ENCODE data around the gene USP4.

GRCh38 chr3:49333916-49334633 is 5.8 kb downstream of the USP4 start:
- TF ChIP-seq CTCF (IDR thresholded peaks at IDR 0.05) (no peak), EZH2 (IDR thresholded peaks at IDR 0.05; ENCODE audit: borderline replicate concordance, insufficient read depth, low read depth, low read length, poor library complexity, severe bottlenecking) (no peak)
